Parathyroid adenoma (tissue), 2 donors: ENCODE measurements around the gene TRAPPC6A.
"Not testable (repeated sequence)": the region's sequence is repeated elsewhere in the genome, so short reads cannot be mapped to it uniquely, and the experiment has no call there.

Source experiments
- H2AFZ ChIP-seq: fragments of 300-600 bp; sonication (generic); one replicate; pipeline ENCODE4 v1.7.0; 2017; ENCODE audit warnings: antibody characterized with exemption, mild to moderate bottlenecking
- H3K27ac ChIP-seq: fragments of 300-600 bp; sonication (generic); one replicate; pipeline ENCODE4 v1.7.0; 2017
- H3K27me3 ChIP-seq: fragments of 300-600 bp; sonication (generic); one replicate; pipeline ENCODE4 v1.7.0; 2017; ENCODE audit warnings: low read length; ENCODE audit not compliant: control insufficient read depth, insufficient read depth
- H3K36me3 ChIP-seq: fragments of 300-600 bp; sonication (generic); one replicate; pipeline ENCODE4 v1.7.0; 2017; ENCODE audit warnings: low read length; ENCODE audit not compliant: control insufficient read depth, insufficient read depth
- H3K4me1 ChIP-seq: fragments of 300-600 bp; sonication (generic); one replicate; pipeline ENCODE4 v1.7.0; 2017; ENCODE audit warnings: control low read depth
- H3K4me2 ChIP-seq: fragments of 300-600 bp; sonication (generic); one replicate; pipeline ENCODE4 v1.7.0; 2017; ENCODE audit warnings: low read length
- H3K4me3 ChIP-seq: fragments of 300-600 bp; sonication (generic); one replicate; pipeline ENCODE4 v1.7.0; 2017; ENCODE audit warnings: low read depth, low read length
- H3K79me2 ChIP-seq: fragments of 300-600 bp; sonication (generic); one replicate; pipeline ENCODE4 v1.7.0; 2017; ENCODE audit warnings: control low read depth
- H3K9ac ChIP-seq: fragments of 300-600 bp; sonication (generic); one replicate; pipeline ENCODE4 v1.7.0; 2017; ENCODE audit warnings: mild to moderate bottlenecking
- H3K9me3 ChIP-seq: fragments of 300-600 bp; sonication (generic); one replicate; pipeline ENCODE4 v1.7.0; 2017; ENCODE audit warnings: low read length; ENCODE audit not compliant: control insufficient read depth
- TF ChIP-seq, protein P1 (sequence below): fragments of 300-600 bp; sonication (generic); IDR thresholded peaks from one replicate; pipeline ENCODE4 v1.7.0; 2017; ENCODE audit warnings: antibody characterized with exemption, mild to moderate bottlenecking
- donor health status: primary hyperparathyroidism.

The TRAPPC6A gene

DNA sequence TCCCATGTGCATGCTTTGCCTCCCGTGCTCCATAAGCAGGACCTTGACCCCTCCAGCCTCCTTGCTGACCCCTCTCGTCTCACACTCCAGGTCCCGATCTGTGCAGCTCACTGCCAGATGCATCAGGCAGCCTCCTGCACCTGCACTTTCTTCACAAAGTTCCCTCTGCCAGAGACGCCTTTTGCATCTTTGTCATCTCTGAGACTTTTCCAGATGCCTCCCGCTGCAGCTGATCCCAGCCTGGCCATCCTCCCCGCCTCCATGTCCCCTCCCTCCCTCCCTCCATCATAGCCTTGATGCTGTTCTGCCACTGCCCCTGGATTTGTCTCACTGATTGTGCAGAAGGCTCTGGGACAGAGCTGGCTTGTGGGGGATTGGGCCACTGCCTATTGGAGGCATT lies 55.2 kb downstream of the TRAPPC6A start:
- Histone ChIP-seq H3K4me1 (peaks cover 3% of the 10 kb centered on the region), H3K4me3 (no peak overlapping the region), H3K79me2 (peaks cover 59% of the 10 kb centered on the region), H3K9me3 (no peaks in the 10 kb centered on the region), H3K27me3 (no peaks in the 10 kb centered on the region), H3K4me2 (no peak overlapping the region), H3K9ac (no peak overlapping the region), H3K36me3 (no peaks in the 10 kb centered on the region), H2AFZ (no peak overlapping the region), H3K27ac (no peak overlapping the region)
- TF ChIP-seq, protein P1, sequence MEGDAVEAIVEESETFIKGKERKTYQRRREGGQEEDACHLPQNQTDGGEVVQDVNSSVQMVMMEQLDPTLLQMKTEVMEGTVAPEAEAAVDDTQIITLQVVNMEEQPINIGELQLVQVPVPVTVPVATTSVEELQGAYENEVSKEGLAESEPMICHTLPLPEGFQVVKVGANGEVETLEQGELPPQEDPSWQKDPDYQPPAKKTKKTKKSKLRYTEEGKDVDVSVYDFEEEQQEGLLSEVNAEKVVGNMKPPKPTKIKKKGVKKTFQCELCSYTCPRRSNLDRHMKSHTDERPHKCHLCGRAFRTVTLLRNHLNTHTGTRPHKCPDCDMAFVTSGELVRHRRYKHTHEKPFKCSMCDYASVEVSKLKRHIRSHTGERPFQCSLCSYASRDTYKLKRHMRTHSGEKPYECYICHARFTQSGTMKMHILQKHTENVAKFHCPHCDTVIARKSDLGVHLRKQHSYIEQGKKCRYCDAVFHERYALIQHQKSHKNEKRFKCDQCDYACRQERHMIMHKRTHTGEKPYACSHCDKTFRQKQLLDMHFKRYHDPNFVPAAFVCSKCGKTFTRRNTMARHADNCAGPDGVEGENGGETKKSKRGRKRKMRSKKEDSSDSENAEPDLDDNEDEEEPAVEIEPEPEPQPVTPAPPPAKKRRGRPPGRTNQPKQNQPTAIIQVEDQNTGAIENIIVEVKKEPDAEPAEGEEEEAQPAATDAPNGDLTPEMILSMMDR, result no peak

DNA sequence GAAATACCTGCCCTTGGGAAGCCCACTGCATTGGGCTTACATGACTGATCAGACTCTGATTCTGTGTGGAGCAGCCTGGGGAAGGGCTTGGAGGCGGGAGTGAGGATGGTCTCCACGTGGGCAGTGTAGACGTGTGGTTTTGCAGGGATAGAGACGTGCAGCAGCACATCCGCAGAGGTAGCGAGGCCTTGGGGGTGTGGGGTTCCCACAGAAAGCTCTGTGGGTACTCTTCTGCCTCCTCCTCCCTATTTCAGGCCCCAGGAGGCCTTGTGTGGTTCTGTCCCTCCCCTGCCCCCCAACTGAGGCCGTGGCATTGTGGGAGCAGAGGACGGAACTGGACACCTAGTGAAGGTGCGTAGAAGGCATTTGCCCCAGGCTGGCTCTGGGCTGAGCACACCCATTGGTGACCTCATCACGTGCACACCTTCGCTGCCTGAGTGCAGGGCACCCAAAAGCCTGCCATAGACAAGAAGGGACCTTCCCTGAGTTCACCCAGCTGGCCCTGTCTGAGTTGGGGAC lies 56.2 kb downstream of the TRAPPC6A start:
- Histone ChIP-seq H3K4me2 (no peak overlapping the region), H2AFZ (no peak overlapping the region), H3K36me3 (no peaks in the 10 kb centered on the region), H3K27ac (no peak overlapping the region), H3K79me2 (peaks cover 59% of the 10 kb centered on the region), H3K4me1 (peaks cover 3% of the 10 kb centered on the region), H3K4me3 (no peak overlapping the region), H3K27me3 (no peaks in the 10 kb centered on the region), H3K9me3 (no peaks in the 10 kb centered on the region), H3K9ac (no peak overlapping the region)
- TF ChIP-seq, protein P1, result no peak

DNA sequence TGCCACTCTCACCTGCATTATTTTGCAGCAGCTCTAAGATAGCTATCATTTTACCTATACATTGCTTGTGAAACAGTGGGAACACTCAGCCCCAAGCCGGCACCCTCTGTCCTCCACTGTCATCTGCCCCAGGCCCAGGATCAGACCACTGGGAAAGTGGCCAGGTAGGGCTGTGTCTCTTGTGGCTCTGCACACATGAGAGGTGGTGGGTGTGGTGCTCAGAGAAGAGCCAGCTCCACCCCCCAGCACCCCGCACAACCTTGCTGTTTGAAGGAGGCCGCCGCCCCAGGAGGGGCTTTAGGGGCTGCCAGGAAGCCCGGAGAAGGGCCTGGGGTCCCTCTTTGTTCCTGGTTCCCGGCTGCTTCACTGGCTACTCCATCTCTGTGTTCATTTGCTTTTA lies 58.5 kb downstream of the TRAPPC6A start:
- no peak overlapping the region for H3K4me3 ChIP-seq
- no peaks in the 10 kb centered on the region for H3K27me3 ChIP-seq
- H2AFZ ChIP-seq, result no peak overlapping the region
- H3K9ac ChIP-seq, result no peak overlapping the region
- no peaks in the 10 kb centered on the region for H3K4me1 ChIP-seq
- H3K27ac ChIP-seq, result no peak overlapping the region
- H3K36me3 ChIP-seq, result no peaks in the 10 kb centered on the region
- H3K79me2 ChIP-seq, result peaks cover 67% of the 10 kb centered on the region
- no peaks in the 10 kb centered on the region for H3K9me3 ChIP-seq
- no peak overlapping the region for H3K4me2 ChIP-seq
- TF ChIP-seq, protein P1, result no peak

DNA sequence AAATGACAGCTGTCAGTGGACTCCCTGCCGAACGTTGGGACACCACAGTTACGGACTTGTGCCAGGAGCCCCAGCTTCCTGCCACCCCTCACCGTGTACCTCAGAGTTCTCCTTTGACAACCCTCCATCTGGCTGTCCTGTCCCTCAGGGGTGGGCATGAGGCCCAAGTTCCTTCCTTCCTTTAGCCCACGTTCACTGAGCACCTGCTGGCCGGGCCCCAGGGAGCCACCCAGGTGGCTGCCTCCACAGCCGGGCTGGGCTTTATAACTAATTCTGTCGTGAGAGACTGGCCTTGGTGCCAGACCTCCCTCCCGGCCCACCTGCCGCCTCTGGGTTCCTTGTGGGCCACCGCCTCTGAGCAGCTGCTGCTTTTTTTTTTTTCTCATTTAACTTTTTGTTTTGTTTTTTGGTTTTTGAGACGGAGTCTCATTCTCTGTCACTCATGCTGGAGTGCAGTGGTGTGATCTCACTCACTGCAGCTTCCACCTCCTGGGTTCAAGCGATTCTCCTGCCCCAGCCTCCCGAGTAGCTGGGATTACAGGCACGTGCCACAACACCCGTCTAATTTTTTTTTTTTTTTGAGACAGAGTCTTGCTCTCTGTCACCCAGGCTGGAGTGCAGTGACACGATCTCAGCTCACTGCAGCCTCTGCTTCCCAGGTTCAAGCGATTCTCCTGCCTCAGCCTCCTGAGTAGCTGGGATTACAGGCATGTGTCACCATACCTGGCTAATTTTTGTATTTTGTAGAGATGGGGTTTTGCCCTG lies 59.3 kb downstream of the TRAPPC6A start:
- H2AFZ ChIP-seq, H3K4me2 ChIP-seq, H3K27ac ChIP-seq, H3K4me1 ChIP-seq, H3K4me3 ChIP-seq, H3K27me3 ChIP-seq, H3K36me3 ChIP-seq, H3K9ac ChIP-seq, H3K9me3 ChIP-seq: not testable (repeated sequence)
- H3K79me2 ChIP-seq, result peaks cover 69% of the 10 kb centered on the region

DNA sequence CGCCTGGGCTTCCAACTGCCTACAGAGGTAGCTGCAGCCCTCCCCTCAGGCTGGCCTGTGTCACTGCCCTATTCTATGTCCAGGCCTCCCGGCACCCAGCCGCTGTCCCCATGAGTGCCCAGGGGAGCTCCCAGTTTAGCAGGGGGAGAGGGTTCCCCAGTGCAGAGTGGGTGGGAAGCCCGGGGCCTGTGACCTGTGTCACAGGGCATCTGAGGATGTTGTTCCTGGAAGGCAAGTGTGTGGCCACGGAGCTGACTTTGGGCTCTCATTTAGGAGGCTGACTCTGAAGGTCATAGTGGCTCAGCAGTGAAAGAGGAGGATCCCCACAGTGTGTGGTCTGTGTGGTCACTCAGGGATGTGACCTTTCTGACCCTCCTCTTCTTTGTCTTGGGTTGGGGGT lies 59.9 kb downstream of the TRAPPC6A start:
- Histone ChIP-seq H3K9ac (no peak overlapping the region), H2AFZ (no peak overlapping the region), H3K4me3 (no peak overlapping the region), H3K79me2 (peaks cover 74% of the 10 kb centered on the region), H3K4me2 (no peak overlapping the region), H3K27ac (no peak overlapping the region), H3K4me1 (no peaks in the 10 kb centered on the region), H3K27me3 (no peaks in the 10 kb centered on the region), H3K36me3 (no peaks in the 10 kb centered on the region), H3K9me3 (no peaks in the 10 kb centered on the region)
- TF ChIP-seq, protein P1, result no peak
